ENCODE measurements around the gene GJA10. TPM values are rescaled to one million over a fixed set of nuclear protein-coding genes. Genes with fewer than 3 reads are reported as not detected.

GJA10 gene
- total RNA-seq, 1 experiment from 2014 or later, result not detected

DNA sequence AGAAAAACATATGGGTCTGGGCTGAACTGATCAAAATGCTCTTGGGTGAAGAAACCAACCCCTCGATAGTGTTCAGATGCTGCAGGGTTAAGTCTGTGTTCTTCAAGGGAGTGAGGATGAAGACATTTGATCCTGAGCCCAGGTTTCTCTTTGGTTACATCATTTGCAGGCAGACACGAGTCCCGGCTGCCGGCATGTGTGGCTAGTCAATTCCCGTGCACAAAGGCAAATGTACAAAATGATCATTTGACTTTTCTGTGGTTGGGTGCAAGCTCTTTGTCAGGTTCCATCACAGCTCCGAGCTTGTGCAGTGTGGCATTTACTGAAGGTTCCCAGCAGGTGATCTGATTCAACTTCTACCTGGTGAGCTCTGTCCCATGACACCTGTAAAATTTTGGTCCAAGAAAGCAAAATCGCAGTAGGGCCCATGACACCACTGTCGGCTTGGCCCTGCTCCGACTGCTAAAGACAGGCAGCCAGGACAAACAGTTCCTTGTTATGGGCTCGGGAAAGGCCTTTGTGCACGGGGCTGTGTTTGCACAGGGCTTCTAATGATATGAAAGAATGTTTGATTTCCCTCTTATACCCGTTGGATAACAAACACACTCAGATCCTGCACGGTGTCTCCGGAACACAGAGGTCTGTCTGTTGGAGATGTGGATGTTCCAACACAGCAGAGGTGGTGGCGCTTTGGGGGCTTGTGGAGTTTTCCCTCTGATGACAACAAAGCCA lies 46.9 kb downstream of the GJA10 start:
- ATAC-seq (peak; percentile 67), DNase-seq (ENCODE audit: low read depth, low spot score) (no peak)
- no TSS peak for BruUV-seq (replicated peaks)
- H3K27ac ChIP-seq (ENCODE audit: low read length), result peak overlapping the region; percentile 73
- peaks cover 2% of the 10 kb centered on the region; the same call in 1 of the 2 replicates for H3K4me1 ChIP-seq (ENCODE audit: control insufficient read depth, insufficient read depth, low read length)
- no peaks in the 10 kb centered on the region for H3K36me3 ChIP-seq (ENCODE audit: control insufficient read depth, insufficient read depth, low read length)
- peak overlapping the region in 1 of 2 experiments; percentile 7; a peak in 1 of 4 replicates for H3K4me3 ChIP-seq (ENCODE audit: low read depth in 2 of 2, low read length in 2 of 2)
- in situ Hi-C loops (cut with HindIII; ENCODE audit: low pct_unique_long_range_greater_than_20kb, low sequenced_read_pairs) (no loop called here), intact Hi-C loops (cut with micrococcal nuclease; ENCODE audit: unreplicated experiment) (loop anchor here (2.0 to 10.0 kb wide), 3 partner anchors 30 to 454 kb away; no protein-coding TSS in a partner anchor)
- POLR2A ChIA-PET, result no interaction called here
- no peaks in the 10 kb centered on the region for H3K27me3 ChIP-seq (ENCODE audit: control insufficient read depth, insufficient read depth, low read length)
- TF ChIP-seq POLR2AphosphoS5 (IDR thresholded peaks at IDR 0.05; ENCODE audit: low read depth, low read length) (no peak), REST (IDR thresholded peaks at IDR 0.05; ENCODE audit: insufficient read depth in 1 of 2, low read depth in 2 of 2, low read length in 1 of 2) (no peak), SIN3A (IDR thresholded peaks at IDR 0.05; ENCODE audit: borderline replicate concordance, insufficient read depth, low read depth, low read length) (no peak), TCF7L2 (IDR thresholded peaks at IDR 0.05; ENCODE audit: low read depth, low read length) (no peak)
- TF ChIP-seq, protein P1, sequence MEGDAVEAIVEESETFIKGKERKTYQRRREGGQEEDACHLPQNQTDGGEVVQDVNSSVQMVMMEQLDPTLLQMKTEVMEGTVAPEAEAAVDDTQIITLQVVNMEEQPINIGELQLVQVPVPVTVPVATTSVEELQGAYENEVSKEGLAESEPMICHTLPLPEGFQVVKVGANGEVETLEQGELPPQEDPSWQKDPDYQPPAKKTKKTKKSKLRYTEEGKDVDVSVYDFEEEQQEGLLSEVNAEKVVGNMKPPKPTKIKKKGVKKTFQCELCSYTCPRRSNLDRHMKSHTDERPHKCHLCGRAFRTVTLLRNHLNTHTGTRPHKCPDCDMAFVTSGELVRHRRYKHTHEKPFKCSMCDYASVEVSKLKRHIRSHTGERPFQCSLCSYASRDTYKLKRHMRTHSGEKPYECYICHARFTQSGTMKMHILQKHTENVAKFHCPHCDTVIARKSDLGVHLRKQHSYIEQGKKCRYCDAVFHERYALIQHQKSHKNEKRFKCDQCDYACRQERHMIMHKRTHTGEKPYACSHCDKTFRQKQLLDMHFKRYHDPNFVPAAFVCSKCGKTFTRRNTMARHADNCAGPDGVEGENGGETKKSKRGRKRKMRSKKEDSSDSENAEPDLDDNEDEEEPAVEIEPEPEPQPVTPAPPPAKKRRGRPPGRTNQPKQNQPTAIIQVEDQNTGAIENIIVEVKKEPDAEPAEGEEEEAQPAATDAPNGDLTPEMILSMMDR (IDR thresholded peaks at IDR 0.05), result no peak
- H3K9me3 ChIP-seq (ENCODE audit: control insufficient read depth, insufficient read depth, low read depth, low read length), result no peaks in the 10 kb centered on the region
- CTCF ChIA-PET, result interaction anchor here (0.5 to 1.7 kb wide), 12 partner anchors 11 to 629 kb away, joined by 3 to 24 read pairs (median 4); no protein-coding TSS in a partner anchor

DNA sequence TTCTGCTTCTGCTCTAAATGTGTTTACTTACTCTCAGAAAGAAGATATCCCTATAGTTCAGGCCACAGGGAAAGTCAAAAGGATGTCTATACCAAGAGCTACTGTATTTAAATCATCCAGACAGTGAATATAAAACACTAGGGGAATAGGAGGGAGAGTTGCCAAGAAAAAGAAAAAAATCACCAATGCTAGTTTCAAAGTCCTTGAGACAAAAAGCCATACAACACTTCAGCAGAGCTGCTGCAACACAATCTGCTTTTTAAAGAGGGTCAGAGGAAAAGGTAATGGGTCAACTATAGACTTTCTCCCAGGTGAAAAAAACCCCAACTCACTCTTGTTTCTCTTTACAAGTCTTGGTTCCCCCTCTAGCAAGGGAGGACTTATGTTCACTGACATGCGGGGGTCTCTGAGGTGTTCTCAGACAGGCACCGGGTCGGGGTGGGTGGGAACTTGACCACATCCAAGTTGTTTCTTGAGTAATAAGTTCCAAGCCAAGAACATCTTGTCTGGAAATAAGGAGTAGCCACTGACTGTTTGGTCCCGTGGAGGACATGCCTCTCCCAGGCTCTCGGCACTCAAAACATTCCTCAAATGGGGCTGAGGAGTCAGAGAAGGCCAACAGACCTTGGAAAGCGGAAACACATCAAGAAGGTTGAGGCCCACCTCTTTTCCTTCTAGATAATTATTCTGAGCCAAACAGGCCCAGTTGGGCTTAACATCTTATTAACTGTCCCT lies 47.7 kb downstream of the GJA10 start:
- intact Hi-C loops (cut with micrococcal nuclease; ENCODE audit: unreplicated experiment), result loop anchor here (2.0 to 10.0 kb wide), 3 partner anchors 29 to 453 kb away; no protein-coding TSS in a partner anchor
- DNase-seq (ENCODE audit: low read depth, low spot score) (no peak), ATAC-seq (no peak)
- Histone ChIP-seq H3K4me3 (ENCODE audit: low read depth in 2 of 2, low read length in 2 of 2) (0 out of 4 replicates have a peak overlapping the region, but pooled peaks of 1 of the 2 experiments have one; percentile 7), H3K27ac (ENCODE audit: low read length) (peak overlapping the region; percentile 73), H3K9me3 (ENCODE audit: control insufficient read depth, insufficient read depth, low read depth, low read length) (no peaks in the 10 kb centered on the region), H3K4me1 (ENCODE audit: control insufficient read depth, insufficient read depth, low read length) (peaks cover 2% of the 10 kb centered on the region; the same call in 1 of the 2 replicates), H3K27me3 (ENCODE audit: control insufficient read depth, insufficient read depth, low read length) (no peaks in the 10 kb centered on the region), H3K36me3 (ENCODE audit: control insufficient read depth, insufficient read depth, low read length) (no peaks in the 10 kb centered on the region)
- in situ Hi-C loops (cut with HindIII; ENCODE audit: low pct_unique_long_range_greater_than_20kb, low sequenced_read_pairs), result no loop called here
- BruUV-seq (replicated peaks), result no TSS peak
- TF ChIP-seq TCF7L2 (IDR thresholded peaks at IDR 0.05; ENCODE audit: low read depth, low read length), result no peak
- no peak for TF ChIP-seq REST (IDR thresholded peaks at IDR 0.05; ENCODE audit: insufficient read depth in 1 of 2, low read depth in 2 of 2, low read length in 1 of 2)
- TF ChIP-seq SIN3A (IDR thresholded peaks at IDR 0.05; ENCODE audit: borderline replicate concordance, insufficient read depth, low read depth, low read length), result no peak
- TF ChIP-seq, protein P1 (IDR thresholded peaks at IDR 0.05), result no peak
- no peak for TF ChIP-seq POLR2AphosphoS5 (IDR thresholded peaks at IDR 0.05; ENCODE audit: low read depth, low read length)
- ChIA-PET CTCF (interaction anchor here (1.7 kb wide), 1 partner anchor 537 kb away, joined by 24 read pairs; no protein-coding TSS in a partner anchor), POLR2A (no interaction called here)

Measured in Panc1 (cell line).